Mucosa of descending colon (tissue), 3 donors: Measurements from ENCODE around the gene NINJ2. TPM values are rescaled to one million over a fixed set of nuclear protein-coding genes. Genes with fewer than 3 reads are reported as not detected.
"Not testable (repeated sequence)": the region's sequence is repeated elsewhere in the genome, so short reads cannot be mapped to it uniquely, and the experiment has no call there.

Experiments used
- ATAC-seq: fragments of 200-7000 bp; cut with Tn5 transposase; one replicate; pipeline ENCODE4 v1.9.1; 2020; ENCODE audit warnings: mild to moderate bottlenecking, moderate library complexity
- DNase-seq, 3 donors: peaks; one replicate each; pipeline ENCODE4 v3.0.0-alpha.2; 2020
- H3K36me3 ChIP-seq: fragments of 200-600 bp; one replicate; pipeline ENCODE4 v1.8.0; 2021; ENCODE audit warnings: low read depth, mild to moderate bottlenecking
- H3K4me1 ChIP-seq: fragments of 200-600 bp; one replicate; pipeline ENCODE4 v1.8.0; 2021; ENCODE audit warnings: low read depth, mild to moderate bottlenecking
- H3K4me3 ChIP-seq: fragments of 200-600 bp; one replicate; pipeline ENCODE4 v1.8.0; 2021; ENCODE audit warnings: mild to moderate bottlenecking
- H3K9me3 ChIP-seq: fragments of 200-600 bp; one replicate; pipeline ENCODE4 v1.8.0; 2021; ENCODE audit warnings: mild to moderate bottlenecking
- CTCF ChIP-seq: fragments of 200-600 bp; IDR thresholded peaks from one replicate; pipeline ENCODE4 v1.8.0; 2022; ENCODE audit warnings: antibody characterized with exemption, mild to moderate bottlenecking
- intact Hi-C, 2 donors: fragments of 100-400 bp; cut with DNase I in 1 of 2; cut with micrococcal nuclease in 1 of 2; formaldehyde crosslinking; loops; one replicate each; pipeline versions ENCODE4 v1.11.0 to v1.11.1; 2022; cut with DNase I, micrococcal nuclease
- total RNA-seq, 3 donors: library from RNA; stranded (reverse); fragmentation: NEBNext Ultra II Directional in 2 of 3; extraction: Animal tissue kit (Norgen Biotek cat#: 25700) in 2 of 3; gene quantifications; one replicate each; pipeline versions ENCODE4 v1.2.1 to v1.2.4, GENCODE V29; 2021 to 2023
- donor health status: DM: no; HTN: no; CAD: no; lungs with moderate emphysema.
- donor health status: DM: no; HTN: no; CAD: no.
- donor health status: DM: no; HTN: yes; CAD: no.

Gene NINJ2
- total RNA-seq, 3 donors from 2014 or later: 3.6 to 5.2 (median 3.8) TPM

DNA sequence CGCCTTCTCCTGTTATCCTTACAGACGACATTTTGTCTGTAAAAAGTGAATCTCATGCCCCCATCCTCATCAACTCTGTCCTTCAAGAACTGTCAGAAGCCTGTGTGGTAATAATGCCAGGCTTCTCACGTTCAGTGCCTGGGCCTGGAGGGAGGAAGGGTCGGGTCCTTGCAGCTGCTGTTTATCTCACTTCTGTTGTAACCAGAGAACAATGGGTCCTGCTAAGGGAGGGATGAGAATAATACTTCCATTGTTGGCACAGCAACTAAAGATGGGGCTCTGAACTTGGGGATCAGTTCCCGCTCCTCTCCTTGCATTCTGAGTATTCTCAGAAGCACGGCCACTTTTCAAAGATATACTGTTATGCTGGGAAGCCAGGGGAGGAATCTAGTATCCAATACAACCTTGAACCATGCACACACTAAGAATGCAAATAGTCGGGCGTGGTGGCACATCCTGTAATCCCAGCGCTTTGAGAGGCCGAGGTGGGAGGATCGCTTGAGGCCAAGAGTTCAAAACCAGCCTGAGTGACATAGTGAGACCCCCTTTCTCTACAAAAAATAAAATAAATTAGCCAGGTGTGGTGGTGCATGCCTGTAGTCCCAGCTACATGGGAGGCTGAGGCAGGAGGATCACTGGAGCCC is 38.8 kb upstream of the NINJ2 start:
- intact Hi-C loops: no loop called here
- peaks cover 14% of the 10 kb centered on the region for H3K9me3 ChIP-seq
- H3K4me3 ChIP-seq: no peak overlapping the region
- DNase-seq (no peak), ATAC-seq (no peak)
- no peaks in the 10 kb centered on the region for H3K36me3 ChIP-seq
- no peaks in the 10 kb centered on the region for H3K4me1 ChIP-seq
- TF ChIP-seq CTCF: no peak

- ATAC-seq (no peak), DNase-seq (no peak)
- no peaks in the 10 kb centered on the region for H3K36me3 ChIP-seq
- no peak overlapping the region for H3K4me3 ChIP-seq
- H3K4me1 ChIP-seq: no peaks in the 10 kb centered on the region
- no peak for TF ChIP-seq CTCF
- H3K9me3 ChIP-seq: peaks cover 14% of the 10 kb centered on the region
- intact Hi-C loops: no loop called here
Observed at GRCh38 chr12:700016-700415, 36.8 kb upstream of the NINJ2 start.

DNA sequence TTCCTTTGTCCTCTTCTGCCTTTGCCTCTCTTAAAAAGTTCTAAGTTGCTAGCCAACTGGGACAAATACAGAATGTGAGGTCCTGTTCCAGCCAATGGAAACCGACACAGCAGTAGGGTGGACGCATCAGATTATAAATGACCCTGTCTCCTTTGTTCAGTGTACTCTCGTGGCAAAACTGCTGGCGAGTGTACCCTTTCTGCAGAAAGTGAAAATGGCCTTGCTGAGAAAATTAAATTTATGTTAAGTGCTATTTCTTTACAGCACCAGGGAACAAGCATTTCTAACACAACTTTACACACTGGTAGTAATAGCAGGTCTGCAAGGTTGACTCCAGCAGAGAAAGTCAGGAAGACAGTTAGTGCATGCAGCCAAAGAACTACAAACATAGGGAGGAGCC is 35.0 kb upstream of the NINJ2 start:
- DNase-seq, H3K4me3 ChIP-seq, H3K36me3 ChIP-seq, H3K4me1 ChIP-seq, ATAC-seq, intact Hi-C loops: not testable (repeated sequence)
- peaks cover 14% of the 10 kb centered on the region for H3K9me3 ChIP-seq

GRCh38 chr12:697481-697880 is 34.2 kb upstream of the NINJ2 start:
- Histone ChIP-seq H3K9me3 (peaks cover 14% of the 10 kb centered on the region), H3K36me3 (no peaks in the 10 kb centered on the region), H3K4me1 (no peaks in the 10 kb centered on the region), H3K4me3 (no peak overlapping the region)
- DNase-seq: no peak
- intact Hi-C loops: no loop called here
- ATAC-seq: no peak
- no peak for TF ChIP-seq CTCF

- H3K4me1 ChIP-seq: no peaks in the 10 kb centered on the region
- peaks cover 14% of the 10 kb centered on the region for H3K9me3 ChIP-seq
- no peak for ATAC-seq
- no peak for DNase-seq
- no peak overlapping the region for H3K4me3 ChIP-seq
- intact Hi-C loops: no loop called here
- TF ChIP-seq CTCF: no peak
- no peaks in the 10 kb centered on the region for H3K36me3 ChIP-seq
Observed at GRCh38 chr12:694734-695503, 31.7 kb upstream of the NINJ2 start.

DNA sequence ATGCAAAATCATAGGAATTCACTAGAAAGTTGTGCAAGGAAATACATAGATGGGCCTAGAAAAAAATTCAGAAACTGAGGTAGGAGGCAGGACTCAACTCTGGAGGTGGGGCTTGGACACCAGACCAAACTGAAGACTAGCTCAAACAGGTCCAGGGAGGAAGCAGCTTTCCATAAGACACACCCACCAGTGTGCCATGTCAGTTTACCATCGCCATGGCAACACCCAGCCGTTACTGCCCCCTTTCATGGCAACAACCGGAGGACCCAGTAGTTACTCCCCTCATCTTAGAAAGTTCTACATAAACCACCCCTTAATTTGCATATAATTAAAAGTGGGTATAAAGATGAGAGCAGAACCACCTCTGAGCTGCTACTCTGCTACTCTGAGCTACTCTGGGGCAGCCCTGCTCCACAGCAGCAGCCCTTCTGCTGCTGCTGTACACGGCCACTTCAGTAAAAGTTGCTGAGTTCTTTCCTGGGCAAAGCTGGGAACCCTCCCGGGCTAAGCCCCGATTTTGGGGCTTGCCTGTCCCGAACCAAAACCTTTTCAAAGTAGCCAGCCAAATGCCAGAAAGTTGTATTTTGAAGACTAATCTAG is 30.8 kb upstream of the NINJ2 start:
- DNase-seq (no peak), ATAC-seq (no peak)
- no peaks in the 10 kb centered on the region for H3K4me1 ChIP-seq
- peaks cover 14% of the 10 kb centered on the region for H3K9me3 ChIP-seq
- intact Hi-C loops: no loop called here
- H3K4me3 ChIP-seq: no peak overlapping the region
- no peaks in the 10 kb centered on the region for H3K36me3 ChIP-seq
- no peak for TF ChIP-seq CTCF
